ENCODE measurements around the gene LIN28B. TPM values are rescaled to one million over a fixed set of nuclear protein-coding genes. Genes with fewer than 3 reads are reported as not detected.

The LIN28B gene
- total and polyA plus RNA-seq, 7 donors: not detected

DNA sequence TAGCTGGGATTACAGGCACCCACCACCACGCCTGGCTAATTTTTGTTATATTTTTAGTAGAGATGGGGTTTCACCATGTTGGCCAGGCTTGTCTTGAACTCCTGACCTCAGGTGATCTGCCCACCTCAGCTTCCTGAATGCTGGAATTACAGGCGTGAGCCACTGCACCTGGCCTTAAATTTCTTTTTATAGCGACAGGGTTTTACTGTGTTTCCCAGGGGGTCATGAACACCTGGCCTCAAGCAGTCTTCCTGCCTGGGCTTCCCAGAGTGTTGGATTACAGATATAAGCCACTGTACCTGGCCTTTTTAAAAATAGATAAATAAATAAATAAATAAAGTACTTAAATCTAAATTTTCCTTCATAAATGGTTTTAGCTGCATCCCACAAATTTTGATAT, 57.5 kb downstream of the LIN28B start:
- Histone ChIP-seq H3K36me3 (no peaks in the 10 kb centered on the region), H3K27ac (no peak overlapping the region), H3K4me3 (no peak overlapping the region), H3K27me3 (no peaks in the 10 kb centered on the region), H3K4me1 (no peaks in the 10 kb centered on the region), H3K9me3 (no peaks in the 10 kb centered on the region)
- intact Hi-C loops (cut with DNase I): no loop called here
- DNase-seq: no peak
- WGBS, 2 donors: 43 to 72% methylated on average over 3 of the region's 3 CpGs
- TF ChIP-seq POLR2AphosphoS5 (IDR thresholded peaks at IDR 0.05): no peak

DNA sequence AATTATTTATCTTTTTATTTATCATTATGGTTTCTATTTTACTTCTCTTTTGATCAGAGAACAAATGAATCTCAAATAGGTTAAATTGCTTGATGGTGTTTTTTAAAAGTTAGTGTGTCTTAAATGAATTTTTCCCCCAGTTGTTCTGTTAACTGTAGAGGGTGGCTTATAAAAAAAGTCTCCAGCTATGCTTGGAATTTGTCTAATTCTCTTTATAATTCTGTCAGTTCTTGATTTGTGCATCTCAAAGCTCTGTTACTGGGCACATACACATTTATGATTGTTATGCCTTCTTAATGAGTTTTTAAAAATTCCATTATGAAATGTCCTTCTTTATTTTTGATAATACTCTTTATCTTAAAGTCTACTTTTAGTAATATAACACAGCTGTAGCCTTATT, 58.0 kb downstream of the LIN28B start:
- DNase-seq: no peak
- Histone ChIP-seq H3K4me3 (no peak overlapping the region), H3K36me3 (no peaks in the 10 kb centered on the region), H3K4me1 (no peaks in the 10 kb centered on the region), H3K27ac (no peak overlapping the region), H3K9me3 (no peaks in the 10 kb centered on the region), H3K27me3 (no peaks in the 10 kb centered on the region)
- intact Hi-C loops (cut with DNase I): no loop called here
- TF ChIP-seq, protein P1, sequence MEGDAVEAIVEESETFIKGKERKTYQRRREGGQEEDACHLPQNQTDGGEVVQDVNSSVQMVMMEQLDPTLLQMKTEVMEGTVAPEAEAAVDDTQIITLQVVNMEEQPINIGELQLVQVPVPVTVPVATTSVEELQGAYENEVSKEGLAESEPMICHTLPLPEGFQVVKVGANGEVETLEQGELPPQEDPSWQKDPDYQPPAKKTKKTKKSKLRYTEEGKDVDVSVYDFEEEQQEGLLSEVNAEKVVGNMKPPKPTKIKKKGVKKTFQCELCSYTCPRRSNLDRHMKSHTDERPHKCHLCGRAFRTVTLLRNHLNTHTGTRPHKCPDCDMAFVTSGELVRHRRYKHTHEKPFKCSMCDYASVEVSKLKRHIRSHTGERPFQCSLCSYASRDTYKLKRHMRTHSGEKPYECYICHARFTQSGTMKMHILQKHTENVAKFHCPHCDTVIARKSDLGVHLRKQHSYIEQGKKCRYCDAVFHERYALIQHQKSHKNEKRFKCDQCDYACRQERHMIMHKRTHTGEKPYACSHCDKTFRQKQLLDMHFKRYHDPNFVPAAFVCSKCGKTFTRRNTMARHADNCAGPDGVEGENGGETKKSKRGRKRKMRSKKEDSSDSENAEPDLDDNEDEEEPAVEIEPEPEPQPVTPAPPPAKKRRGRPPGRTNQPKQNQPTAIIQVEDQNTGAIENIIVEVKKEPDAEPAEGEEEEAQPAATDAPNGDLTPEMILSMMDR (IDR thresholded peaks at IDR 0.05): no peak
- TF ChIP-seq POLR2A (IDR thresholded peaks at IDR 0.05): no peak
- TF ChIP-seq EP300 (IDR thresholded peaks at IDR 0.05): no peak
- TF ChIP-seq POLR2AphosphoS5 (IDR thresholded peaks at IDR 0.05): no peak

DNA sequence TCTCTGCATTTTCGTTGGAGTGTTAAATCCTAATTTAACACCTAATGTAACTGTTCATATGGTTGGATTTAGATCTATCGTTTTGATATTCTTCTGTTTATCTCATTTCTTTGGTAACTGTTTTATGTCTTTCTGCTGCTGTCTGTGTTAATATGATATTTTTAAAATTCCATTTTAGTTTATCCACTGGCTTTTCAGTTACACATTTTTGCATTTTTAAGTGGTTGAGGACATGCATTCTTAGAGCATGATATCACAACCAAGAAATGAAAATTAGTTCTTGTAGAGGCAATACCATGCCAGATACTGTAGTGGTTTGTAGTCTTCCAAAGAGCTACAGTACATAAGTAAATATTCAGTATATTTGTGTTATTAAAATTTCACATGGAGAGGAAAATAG, 58.6 kb downstream of the LIN28B start:
- Histone ChIP-seq H3K27me3 (no peaks in the 10 kb centered on the region), H3K4me3 (no peak overlapping the region), H3K36me3 (no peaks in the 10 kb centered on the region), H3K9me3 (no peaks in the 10 kb centered on the region), H3K27ac (no peak overlapping the region), H3K4me1 (no peaks in the 10 kb centered on the region)
- WGBS, 2 donors: 64 to 84% methylated on average over 2 of the region's 2 CpGs
- no peak for TF ChIP-seq POLR2AphosphoS5 (IDR thresholded peaks at IDR 0.05)
- no peak for TF ChIP-seq POLR2A (IDR thresholded peaks at IDR 0.05)
- TF ChIP-seq EP300 (IDR thresholded peaks at IDR 0.05): no peak
- TF ChIP-seq, protein P1 (IDR thresholded peaks at IDR 0.05): no peak
- intact Hi-C loops (cut with DNase I): no loop called here
- no peak for DNase-seq

DNA sequence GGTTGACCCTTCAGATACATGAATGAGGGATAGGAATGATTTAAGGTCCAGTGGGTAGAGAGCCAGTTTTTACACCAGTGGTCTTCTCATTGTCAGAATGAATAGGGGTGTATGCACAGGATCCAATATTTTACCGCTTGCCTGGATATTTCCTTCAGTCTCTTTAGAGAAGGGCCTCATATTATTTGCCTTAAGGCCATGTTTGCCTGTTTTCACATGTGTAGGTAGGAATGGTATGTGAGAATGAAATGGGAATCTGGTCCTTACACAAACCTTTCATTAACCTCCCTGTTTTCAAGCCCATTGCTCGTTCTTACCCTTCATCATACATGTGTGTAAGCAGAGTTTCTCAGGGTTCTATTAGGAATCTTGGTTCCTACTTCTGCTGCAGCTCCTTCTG, 62.4 kb downstream of the LIN28B start:
- no peak for DNase-seq
- H3K27ac ChIP-seq: no peak overlapping the region
- no peaks in the 10 kb centered on the region for H3K9me3 ChIP-seq
- no peaks in the 10 kb centered on the region for H3K27me3 ChIP-seq
- intact Hi-C loops (cut with DNase I): no loop called here
- 82 to 86% methylated on average over 2 of the region's 2 CpGs for WGBS, 2 donors
- no peak for TF ChIP-seq POLR2AphosphoS5 (IDR thresholded peaks at IDR 0.05)
- TF ChIP-seq POLR2A (IDR thresholded peaks at IDR 0.05): no peak
- TF ChIP-seq EP300 (IDR thresholded peaks at IDR 0.05): no peak
- TF ChIP-seq, protein P1 (IDR thresholded peaks at IDR 0.05): no peak
- H3K4me3 ChIP-seq: no peak overlapping the region
- H3K36me3 ChIP-seq: no peaks in the 10 kb centered on the region
- no peaks in the 10 kb centered on the region for H3K4me1 ChIP-seq

DNA sequence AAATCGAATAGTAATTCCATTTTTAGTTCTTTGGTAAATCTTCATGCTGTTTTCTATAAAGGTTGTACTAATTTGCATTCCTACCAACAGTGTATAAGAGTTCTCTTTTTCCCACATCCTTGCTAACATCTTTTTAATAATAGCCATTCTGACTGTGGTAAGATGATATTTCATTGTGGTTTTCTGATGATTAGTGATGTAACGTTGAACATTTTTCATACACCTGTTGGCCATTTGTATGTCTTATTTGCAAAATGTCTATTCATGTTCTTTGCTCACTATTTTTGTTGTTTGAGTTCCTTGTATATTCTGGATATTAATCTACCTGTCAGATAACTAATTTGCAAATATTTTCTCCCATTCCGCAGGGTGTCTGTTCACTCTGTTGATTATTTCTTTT, 64.5 kb downstream of the LIN28B start:
- Histone ChIP-seq H3K4me3 (no peak overlapping the region), H3K4me1 (no peaks in the 10 kb centered on the region), H3K36me3 (no peaks in the 10 kb centered on the region), H3K27me3 (no peaks in the 10 kb centered on the region), H3K9me3 (no peaks in the 10 kb centered on the region), H3K27ac (no peak overlapping the region)
- no peak for DNase-seq
- no peak for TF ChIP-seq POLR2AphosphoS5 (IDR thresholded peaks at IDR 0.05)
- TF ChIP-seq EP300 (IDR thresholded peaks at IDR 0.05): no peak
- no peak for TF ChIP-seq POLR2A (IDR thresholded peaks at IDR 0.05)
- TF ChIP-seq, protein P1 (IDR thresholded peaks at IDR 0.05): no peak
- intact Hi-C loops (cut with DNase I): no loop called here
- WGBS, 2 donors: 89 to 90% methylated on average over 3 of the region's 3 CpGs
